IMR-90 (cell line): Measurements from ENCODE around the gene C19orf53. TPM values are rescaled to one million over a fixed set of nuclear protein-coding genes. Genes with fewer than 3 reads are reported as not detected.

Experiments
- ATAC-seq: fragments of 200-7000 bp; cut with Tn5 transposase; 2 replicates; pipeline ENCODE4 v1.9.1; 2020; ENCODE audit warnings: low read depth, mild to moderate bottlenecking, moderate library complexity
- BruUV-seq: library from RNA; stranded (reverse); fragments of 400-500 nt; replicated peaks from 2 replicates; lab custom pipeline; 2021; lab: Mats Ljungman, UMichigan
- CTCF ChIA-PET: fragments of 300-600 bp; formaldehyde crosslinking; extraction: SDS; loops from one replicate; lab custom pipeline; 2021; ENCODE audit warnings: antibody characterized with exemption; lab: Yijun Ruan, JAX
- POLR2A ChIA-PET: fragments of 300-600 bp; sonication (Branson Sonifier 250); formaldehyde crosslinking; loops from one replicate; lab custom pipeline; 2022; ENCODE audit warnings: antibody characterized with exemption; ENCODE audit not compliant: unreplicated experiment; lab: Charles Lee
- DNase-seq: peaks from one replicate; pipeline ENCODE4 v3.0.0; 2013
- H2AFZ ChIP-seq: replicated peaks from 2 replicates; pipeline ENCODE3; 2013; ENCODE audit warnings: low read length, mild to moderate bottlenecking; ENCODE audit not compliant: poor library complexity
- H2AK5ac ChIP-seq: 2 replicates; pipeline ENCODE4 v1.6.1; 2013; ENCODE audit warnings: low read depth, low read length, inconsistent platforms
- H2AK9ac ChIP-seq: replicated peaks from 2 replicates; pipeline ENCODE3; 2013; ENCODE audit warnings: mild to moderate bottlenecking, low read depth, low read length, moderate library complexity; ENCODE audit not compliant: poor library complexity
- H2BK120ac ChIP-seq: 2 replicates; pipeline ENCODE4 v1.6.1; 2013; ENCODE audit warnings: low read depth, low read length, inconsistent platforms
- H2BK15ac ChIP-seq: 3 replicates; pipeline ENCODE4 v1.6.1; 2013; ENCODE audit warnings: low read depth, low read length, inconsistent platforms
- H2BK20ac ChIP-seq: 2 replicates; pipeline ENCODE4 v1.6.1; 2013; ENCODE audit warnings: low read depth, mild to moderate bottlenecking, inconsistent platforms, low read length, moderate library complexity
- H2BK5ac ChIP-seq: 2 replicates; pipeline ENCODE4 v1.6.1; 2013; ENCODE audit warnings: mild to moderate bottlenecking, low read depth, low read length, inconsistent platforms; ENCODE audit not compliant: poor library complexity, severe bottlenecking
- H3K14ac ChIP-seq: replicated peaks from 2 replicates; pipeline ENCODE4 v1.6.1; 2013; ENCODE audit warnings: low read depth, low read length, inconsistent platforms
- H3K18ac ChIP-seq: 2 replicates; pipeline ENCODE4 v1.6.1; 2013; ENCODE audit warnings: low read depth, low read length, control low read depth
- H3K23ac ChIP-seq: 2 replicates; pipeline ENCODE4 v1.6.1; 2013; ENCODE audit warnings: low read depth, low read length, inconsistent platforms
- H3K27ac ChIP-seq: 2 replicates; pipeline ENCODE4 v1.5.1; 2013; ENCODE audit warnings: mild to moderate bottlenecking, control low read depth, low read length; ENCODE audit not compliant: insufficient read depth
- H3K27me3 ChIP-seq: 2 replicates; pipeline ENCODE4 v1.6.1; 2013; ENCODE audit warnings: low read length; ENCODE audit not compliant: control insufficient read depth, insufficient read depth
- H3K36me3 ChIP-seq: 2 replicates; pipeline ENCODE4 v1.6.1; 2013; ENCODE audit warnings: low read length, mixed read lengths; ENCODE audit not compliant: control insufficient read depth, insufficient read depth
- H3K4ac ChIP-seq: 2 replicates; pipeline ENCODE4 v1.6.1; 2013; ENCODE audit warnings: low read depth, low read length, inconsistent platforms
- H3K4me1 ChIP-seq: 2 replicates; pipeline ENCODE4 v1.6.1; 2013; ENCODE audit warnings: low read length, mixed read lengths; ENCODE audit not compliant: control insufficient read depth, insufficient read depth
- H3K4me2 ChIP-seq: 2 replicates; pipeline ENCODE4 v1.6.1; 2013; ENCODE audit warnings: low read depth, mild to moderate bottlenecking, control low read depth, low read length, moderate library complexity
- H3K4me3 ChIP-seq: 2 replicates; pipeline ENCODE4 v1.5.1; 2013; ENCODE audit warnings: low read depth, mild to moderate bottlenecking, control low read depth, low read length, moderate library complexity; ENCODE audit not compliant: insufficient read depth
- H3K56ac ChIP-seq: 2 replicates; pipeline ENCODE4 v1.6.1; 2013; ENCODE audit warnings: low read length, inconsistent platforms; ENCODE audit not compliant: insufficient read depth; ENCODE audit errors: extremely low read depth
- H3K79me1 ChIP-seq, 2 experiments: 2 replicates each; pipeline ENCODE4 v1.6.1; 2013; ENCODE audit warnings: low read length in 2 of 2, inconsistent platforms in 1 of 2, low read depth in 1 of 2
- H3K9ac ChIP-seq: 2 replicates; pipeline ENCODE4 v1.6.1; 2013; ENCODE audit warnings: low read depth, low read length, control low read depth
- H3K9me1 ChIP-seq: 2 replicates; pipeline ENCODE4 v1.6.1; 2013; ENCODE audit warnings: low read length, inconsistent platforms; ENCODE audit not compliant: insufficient read depth
- H3K9me3 ChIP-seq: 2 replicates; pipeline ENCODE4 v1.6.1; 2013; ENCODE audit warnings: low read length; ENCODE audit not compliant: control insufficient read depth, insufficient read depth
- H4K20me1 ChIP-seq: 2 replicates; pipeline ENCODE4 v1.6.1; 2013; ENCODE audit warnings: low read length, inconsistent platforms; ENCODE audit not compliant: insufficient read depth
- H4K5ac ChIP-seq: 2 replicates; pipeline ENCODE4 v1.6.1; 2013; ENCODE audit warnings: mild to moderate bottlenecking, low read depth, low read length, control low read depth
- H4K8ac ChIP-seq, 2 experiments: 2 replicates each; pipeline ENCODE4 v1.6.1; 2013; ENCODE audit warnings: low read depth in 2 of 2, low read length in 2 of 2, control low read depth in 1 of 2, inconsistent platforms in 1 of 2
- H4K91ac ChIP-seq: 2 replicates; pipeline ENCODE4 v1.6.1; 2013; ENCODE audit warnings: low read depth, low read length, inconsistent platforms; ENCODE audit not compliant: insufficient read depth
- BHLHE40 ChIP-seq: fragments of 150-350 bp; IDR thresholded peaks from 2 replicates; pipeline ENCODE4 v1.6.1; 2016; ENCODE audit warnings: mild to moderate bottlenecking, low read depth, low read length
- CEBPB ChIP-seq: IDR thresholded peaks from 2 replicates; pipeline ENCODE4 v1.6.1; 2012; ENCODE audit warnings: low read depth, low read length, improper control_type of control experiment
- CHD1 ChIP-seq: IDR thresholded peaks from 2 replicates; pipeline ENCODE4 v1.6.1; 2012; ENCODE audit warnings: low read depth, low read length, improper control_type of control experiment
- FOS ChIP-seq: fragments of 150-350 bp; IDR thresholded peaks from 2 replicates; pipeline ENCODE4 v1.6.1; 2016; ENCODE audit warnings: low read depth, low read length
- MAFK ChIP-seq: IDR thresholded peaks from 2 replicates; pipeline ENCODE4 v1.6.1; 2012; ENCODE audit warnings: low read depth, low read length, improper control_type of control experiment
- MAZ ChIP-seq: IDR thresholded peaks from 2 replicates; pipeline ENCODE4 v1.6.1; 2012; ENCODE audit warnings: low read depth, mild to moderate bottlenecking, low read length, improper control_type of control experiment, moderate library complexity, borderline replicate concordance
- MXI1 ChIP-seq: IDR thresholded peaks from 2 replicates; pipeline ENCODE4 v1.6.1; 2012; ENCODE audit warnings: low read depth, mild to moderate bottlenecking, low read length, moderate library complexity, borderline replicate concordance
- NFE2L2 ChIP-seq: fragments of 150-350 bp; IDR thresholded peaks from 2 replicates; pipeline ENCODE4 v1.6.1; 2016; ENCODE audit warnings: low read depth, mild to moderate bottlenecking, low read length
- POLR2A ChIP-seq: IDR thresholded peaks from 2 replicates; pipeline ENCODE4 v1.6.1; 2012; ENCODE audit warnings: mild to moderate bottlenecking, low read depth, low read length
- RAD21 ChIP-seq: IDR thresholded peaks from 2 replicates; pipeline ENCODE4 v1.6.1; 2012; ENCODE audit warnings: low read length, improper control_type of control experiment
- RCOR1 ChIP-seq: IDR thresholded peaks from 2 replicates; pipeline ENCODE4 v1.6.1; 2012; ENCODE audit warnings: mild to moderate bottlenecking, low read length, improper control_type of control experiment; ENCODE audit not compliant: insufficient replicate concordance
- RFX5 ChIP-seq: IDR thresholded peaks from 2 replicates; pipeline ENCODE4 v1.8.0; 2012; ENCODE audit warnings: low read depth, mild to moderate bottlenecking, low read length, moderate library complexity
- SMC3 ChIP-seq: fragments of 150-350 bp; IDR thresholded peaks from 2 replicates; pipeline ENCODE4 v1.6.1; 2016; ENCODE audit warnings: low read depth, mild to moderate bottlenecking, antibody characterized with exemption, low read length, moderate library complexity
- USF2 ChIP-seq: fragments of 150-350 bp; IDR thresholded peaks from 2 replicates; pipeline ENCODE4 v1.6.1; 2017; ENCODE audit warnings: mild to moderate bottlenecking, antibody characterized with exemption, low read length, low read depth
- WGBS, 2 experiments: methylation state at CpG; one replicate each; pipeline versions ENCODE4 v1.1.5 to v1.1.7; 2013; ENCODE audit warnings: missing lambda C conversion rate in 2 of 2; ENCODE audit not compliant: insufficient read length in 1 of 2; ENCODE audit errors: extremely low coverage in 2 of 2; 5-methylcytosine and 5-hydroxymethylcytosine counted together
- dilution Hi-C: fragments of 300-500 bp; cut with HindIII; formaldehyde crosslinking; loops from one replicate; pipeline ENCODE4 v1.14.3; 2018; ENCODE audit warnings: low sequenced_read_pairs; ENCODE audit not compliant: unreplicated experiment
- in situ Hi-C: fragments of 300-500 bp; cut with MboI; formaldehyde crosslinking; loops from 3 replicates; pipeline ENCODE4 v1.14.3; 2019; ENCODE audit warnings: low sequenced_read_pairs, inconsistent platforms, mixed read lengths
- intact Hi-C: fragments of 100-400 bp; cut with micrococcal nuclease; formaldehyde crosslinking; loops from 2 replicates; pipeline ENCODE4 v1.10.0; 2022
- polyA plus RNA-seq, 3 experiments: library from polyadenylated mRNA; depleted of rRNA; stranded (reverse); fragments of >200 nt; gene quantifications; 2 replicates each; pipeline ENCODE4 v1.2.3, GENCODE V29; 2012; ENCODE audit warnings: low replicate concordance in 1 of 3
- total RNA-seq: library from RNA; depleted of rRNA; stranded (reverse); fragments of >200 nt; gene quantifications from 2 replicates; pipeline ENCODE4 v1.2.3, GENCODE V29; 2012
- TF ChIP-seq, protein P1 (sequence below): fragments of 150-350 bp; IDR thresholded peaks from 2 replicates; pipeline ENCODE4 v1.6.1; 2016; ENCODE audit warnings: low read depth, mild to moderate bottlenecking, low read length, moderate library complexity, borderline replicate concordance
- TF ChIP-seq, protein P2 (sequence below): conservative IDR thresholded peaks from 2 replicates; pipeline ENCODE4 v1.5.1; 2012; ENCODE audit warnings: mild to moderate bottlenecking, low read depth, low read length, improper control_type of control experiment

Gene C19orf53
- total and polyA plus RNA-seq, 2 of the 4 experiments (the other 2 are of a cell fraction): 61.3 to 290 TPM

DNA sequence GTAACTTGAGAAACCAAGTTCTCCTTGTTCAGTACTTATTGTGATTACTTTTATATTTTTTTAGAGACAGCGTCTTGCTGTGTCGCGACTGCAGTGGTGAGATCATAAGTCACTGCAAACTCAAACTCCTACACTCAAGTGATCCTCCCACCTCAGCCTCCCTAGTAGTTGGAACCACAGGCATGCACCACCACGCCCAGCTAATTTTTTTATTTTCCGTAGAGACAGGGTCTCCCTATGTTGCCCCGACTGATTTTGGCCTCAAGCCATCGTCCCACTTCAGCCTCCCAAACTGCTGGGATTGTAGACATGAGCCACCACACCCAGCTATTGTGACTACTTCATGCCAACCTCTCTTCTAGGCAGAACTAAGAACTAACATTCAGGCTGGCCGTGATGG, 8.3 kb downstream of the C19orf53 start:
- no peak overlapping the region for H3K23ac ChIP-seq
- H2AK5ac ChIP-seq: peak overlapping the region; percentile 69; the same call in 1 of the 2 replicates
- DNase-seq (no peak), ATAC-seq (no peak)
- no peak overlapping the region for H3K27ac ChIP-seq
- H4K8ac ChIP-seq: no peak overlapping the region
- peaks cover 19% of the 10 kb centered on the region for H3K36me3 ChIP-seq
- H2BK5ac ChIP-seq: no peak overlapping the region
- no peak overlapping the region for H2BK20ac ChIP-seq
- no peak overlapping the region for H3K56ac ChIP-seq
- in situ Hi-C loops: loop anchor here (5.0 kb wide), 1 partner anchor 80 kb away; no protein-coding TSS in a partner anchor
- no peak for TF ChIP-seq POLR2A
- TF ChIP-seq CEBPB: no peak
- TF ChIP-seq CHD1: no peak
- TF ChIP-seq, protein P1, sequence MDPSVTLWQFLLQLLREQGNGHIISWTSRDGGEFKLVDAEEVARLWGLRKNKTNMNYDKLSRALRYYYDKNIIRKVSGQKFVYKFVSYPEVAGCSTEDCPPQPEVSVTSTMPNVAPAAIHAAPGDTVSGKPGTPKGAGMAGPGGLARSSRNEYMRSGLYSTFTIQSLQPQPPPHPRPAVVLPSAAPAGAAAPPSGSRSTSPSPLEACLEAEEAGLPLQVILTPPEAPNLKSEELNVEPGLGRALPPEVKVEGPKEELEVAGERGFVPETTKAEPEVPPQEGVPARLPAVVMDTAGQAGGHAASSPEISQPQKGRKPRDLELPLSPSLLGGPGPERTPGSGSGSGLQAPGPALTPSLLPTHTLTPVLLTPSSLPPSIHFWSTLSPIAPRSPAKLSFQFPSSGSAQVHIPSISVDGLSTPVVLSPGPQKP: no peak
- no peak for TF ChIP-seq RFX5
- no peak for TF ChIP-seq SMC3
- no peak for TF ChIP-seq MAFK
- TF ChIP-seq RAD21: no peak
- TF ChIP-seq, protein P2, sequence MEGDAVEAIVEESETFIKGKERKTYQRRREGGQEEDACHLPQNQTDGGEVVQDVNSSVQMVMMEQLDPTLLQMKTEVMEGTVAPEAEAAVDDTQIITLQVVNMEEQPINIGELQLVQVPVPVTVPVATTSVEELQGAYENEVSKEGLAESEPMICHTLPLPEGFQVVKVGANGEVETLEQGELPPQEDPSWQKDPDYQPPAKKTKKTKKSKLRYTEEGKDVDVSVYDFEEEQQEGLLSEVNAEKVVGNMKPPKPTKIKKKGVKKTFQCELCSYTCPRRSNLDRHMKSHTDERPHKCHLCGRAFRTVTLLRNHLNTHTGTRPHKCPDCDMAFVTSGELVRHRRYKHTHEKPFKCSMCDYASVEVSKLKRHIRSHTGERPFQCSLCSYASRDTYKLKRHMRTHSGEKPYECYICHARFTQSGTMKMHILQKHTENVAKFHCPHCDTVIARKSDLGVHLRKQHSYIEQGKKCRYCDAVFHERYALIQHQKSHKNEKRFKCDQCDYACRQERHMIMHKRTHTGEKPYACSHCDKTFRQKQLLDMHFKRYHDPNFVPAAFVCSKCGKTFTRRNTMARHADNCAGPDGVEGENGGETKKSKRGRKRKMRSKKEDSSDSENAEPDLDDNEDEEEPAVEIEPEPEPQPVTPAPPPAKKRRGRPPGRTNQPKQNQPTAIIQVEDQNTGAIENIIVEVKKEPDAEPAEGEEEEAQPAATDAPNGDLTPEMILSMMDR: no peak
- TF ChIP-seq BHLHE40: no peak
- no peak for TF ChIP-seq RCOR1
- TF ChIP-seq MXI1: no peak
- TF ChIP-seq MAZ: no peak
- no peak for TF ChIP-seq USF2
- no peak for TF ChIP-seq NFE2L2
- TF ChIP-seq FOS: no peak
- no peak overlapping the region for H3K4me2 ChIP-seq
- H3K27me3 ChIP-seq: no peaks in the 10 kb centered on the region
- H2AK9ac ChIP-seq: no peak overlapping the region
- H3K18ac ChIP-seq: no peak overlapping the region
- no peak overlapping the region for H3K14ac ChIP-seq
- ChIA-PET CTCF (interaction anchor here (2.9 kb wide), 1 partner anchor 80 kb away, joined by 10 read pairs; no protein-coding TSS in a partner anchor), POLR2A (no interaction called here)
- no peaks in the 10 kb centered on the region for H3K9me3 ChIP-seq
- H4K91ac ChIP-seq: no peak overlapping the region
- no peak overlapping the region for H3K9ac ChIP-seq
- no peak overlapping the region for H3K4me3 ChIP-seq
- H3K9me1 ChIP-seq: 0 out of 2 replicates have a peak, but pooled peaks cover 8% of the 10 kb centered on the region
- H4K5ac ChIP-seq: no peak overlapping the region
- no peak overlapping the region for H2AFZ ChIP-seq
- peak overlapping the region; percentile 90; the same call in 1 of the 3 replicates for H2BK15ac ChIP-seq
- 90% methylated on average over 5 of the region's 8 CpGs; no CpG with 5 or more reads in 1 of the 2 experiments for WGBS, 2 experiments
- no peak overlapping the region for H2BK120ac ChIP-seq
- H3K79me1 ChIP-seq: peaks cover 11 to 36% of the 10 kb centered on the region in 2 experiments
- H3K4me1 ChIP-seq: peaks cover 4% of the 10 kb centered on the region
- BruUV-seq: no TSS peak
- H4K20me1 ChIP-seq: no peaks in the 10 kb centered on the region
- dilution Hi-C loops: no loop called here
- H3K4ac ChIP-seq: peak overlapping the region; percentile 37; the same call in 1 of the 2 replicates
- intact Hi-C loops: no loop called here
